Kidney tubule cell (primary cell): Measurements from ENCODE around the gene TULP4.

Experiments
- DNase-seq: peaks from one replicate; pipeline ENCODE4 v3.0.0-alpha.2; 2018; ENCODE audit warnings: low spot score

The TULP4 gene

DNA sequence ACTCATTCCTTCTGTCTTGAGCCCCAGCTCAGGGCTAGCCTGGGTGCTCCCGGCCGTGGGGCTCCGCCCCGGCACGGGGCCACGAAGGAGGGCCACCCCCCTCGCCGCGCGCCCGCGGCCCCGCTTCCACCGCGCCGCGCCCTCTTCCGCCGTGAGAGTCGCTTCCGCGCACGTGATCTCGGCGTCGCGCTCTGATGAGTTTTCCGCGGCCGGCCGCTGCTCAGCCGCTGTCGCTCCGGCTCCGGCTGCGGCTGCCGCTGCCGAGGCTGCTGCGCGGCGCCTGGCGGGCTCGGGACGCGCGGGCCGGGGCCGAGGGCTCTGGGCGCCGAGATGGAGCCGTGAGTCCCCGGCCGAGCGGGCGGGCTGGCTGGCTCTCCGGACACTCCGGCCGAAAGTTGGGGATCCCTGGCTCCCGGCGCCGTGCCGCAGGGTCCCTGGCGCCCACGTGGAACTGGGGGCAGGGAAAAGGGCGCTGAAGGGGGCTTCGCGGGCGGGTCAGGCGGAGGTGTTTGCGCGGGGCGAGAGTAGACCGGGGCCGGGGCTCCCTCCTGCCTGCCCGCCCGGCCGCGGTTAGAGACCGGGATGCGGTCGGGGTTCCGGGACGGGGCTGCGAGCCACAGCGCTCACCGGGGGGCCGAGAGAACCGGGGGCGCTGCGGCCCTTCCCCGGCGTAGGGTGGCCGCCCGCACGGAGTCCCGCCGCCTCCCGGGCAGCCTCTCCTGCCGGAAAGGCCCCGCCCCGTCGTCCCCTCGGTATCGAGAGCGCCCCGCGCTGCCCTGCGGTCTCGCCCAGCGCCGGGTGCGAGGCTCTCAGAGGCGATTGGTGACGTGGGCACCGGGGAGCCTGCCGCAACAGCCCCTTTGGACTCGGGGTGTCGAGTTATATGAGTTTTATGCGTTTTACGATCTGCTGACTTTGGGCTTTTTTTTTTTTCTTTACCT lies 247.9 kb downstream of the TULP4 start, which contains the start of gene TMEM181:
TSS of gene TMEM181 (plus strand) at position 197 of the 941 bp plus-strand sequence. CDS start at position 331, 134 bp downstream.
- DNase-seq: peak; percentile 84

DNA sequence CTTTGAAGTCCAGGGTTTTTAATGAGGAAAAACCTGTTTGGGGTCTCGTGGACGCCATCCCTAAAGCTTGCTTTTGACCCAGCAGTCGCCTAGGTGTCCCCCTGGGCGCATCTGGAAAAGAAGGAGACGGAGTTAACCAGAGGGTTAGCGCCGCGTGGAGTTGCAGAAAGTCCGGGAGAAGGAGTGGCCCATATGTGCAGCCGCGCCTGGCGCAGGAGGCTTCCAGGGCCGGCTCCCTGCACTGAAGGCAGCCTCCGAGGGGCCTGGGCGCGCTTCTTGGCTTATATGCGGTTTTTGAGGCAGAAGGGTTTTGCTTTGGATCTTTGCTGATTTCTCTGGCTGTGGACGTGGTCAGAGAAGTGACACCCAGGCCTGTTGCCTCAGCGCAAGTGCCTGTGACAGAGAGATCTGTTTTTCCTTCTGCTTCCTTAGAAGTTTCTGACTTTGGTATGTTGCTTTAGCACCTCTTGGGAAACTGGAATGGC lies 248.6 kb downstream of the TULP4 start:
- DNase-seq: peak; percentile 24
